COLO668 (cell line): ENCODE measurements around the gene SCGB1D2.

Experiments
- DNase-seq: peaks from one replicate; lab custom pipeline; 2025; ENCODE audit not compliant: unreplicated experiment; lab: John Stamatoyannopoulos, UW

The SCGB1D2 gene

GRCh38 chr11:62256281-62256680 lies 14.2 kb downstream of the SCGB1D2 start:
- no peak for DNase-seq

DNA sequence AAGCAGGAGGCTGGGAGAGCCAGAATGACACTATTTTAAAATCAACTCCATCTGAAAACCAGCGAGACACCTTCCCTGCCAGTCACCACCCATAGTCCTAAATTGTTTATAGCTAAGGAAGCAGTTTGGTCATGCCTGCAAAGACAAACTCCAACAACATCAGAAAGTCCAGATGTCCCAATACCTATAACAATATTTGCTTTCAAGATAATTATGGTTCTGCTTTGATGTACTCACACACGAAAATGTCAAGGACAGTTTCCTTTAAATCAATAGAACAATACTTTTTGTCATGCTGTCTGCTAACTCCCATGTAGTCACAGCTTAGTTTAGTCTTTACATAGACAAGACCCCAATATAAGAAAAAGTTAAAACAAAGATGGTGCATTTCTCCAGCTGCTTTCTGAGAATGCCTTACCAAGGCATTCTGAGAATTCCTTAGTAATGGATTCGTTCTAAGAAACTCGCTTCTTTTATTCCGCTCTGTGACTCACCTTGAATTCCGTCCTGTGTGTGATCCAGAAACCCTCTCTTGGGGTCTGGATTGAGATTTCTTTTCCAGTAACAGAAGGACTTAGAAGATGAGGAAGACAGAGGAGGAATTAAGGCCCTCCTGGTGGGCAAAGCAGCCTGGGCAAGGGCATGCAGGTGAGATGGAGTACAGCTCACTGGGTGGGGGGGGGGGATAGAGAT lies 18.4 kb downstream of the SCGB1D2 start:
- no peak for DNase-seq

- no peak for DNase-seq
These were observed 22.0 kb downstream of the SCGB1D2 start for GRCh38 chr11:62264004-62264403.

- no peak for DNase-seq
These were observed 24.5 kb downstream of the SCGB1D2 start for GRCh38 chr11:62266558-62266957.

DNA sequence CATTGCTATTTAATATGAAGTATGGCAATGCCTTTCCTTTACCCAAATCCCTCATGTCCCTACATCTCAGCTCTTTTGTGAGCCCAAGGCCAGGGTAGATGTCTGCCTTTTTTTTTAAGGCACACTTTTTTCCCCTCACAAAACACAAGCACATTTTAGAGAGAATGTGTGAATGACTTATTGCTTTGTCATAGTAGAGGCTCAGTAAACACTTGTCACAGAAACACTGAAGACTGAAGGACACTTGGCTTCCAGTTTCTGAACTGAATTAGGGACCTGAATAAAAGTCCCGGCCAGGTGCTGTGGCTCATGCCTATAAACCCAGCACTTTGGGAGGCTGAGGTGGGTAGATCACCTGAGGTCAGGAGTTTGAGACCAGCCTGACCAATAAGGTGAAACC lies 25.0 kb downstream of the SCGB1D2 start:
- DNase-seq, result no peak

- DNase-seq, result no peak
These were observed 25.5 kb downstream of the SCGB1D2 start for GRCh38 chr11:62267576-62267975.

- no peak for DNase-seq
These were observed 27.7 kb downstream of the SCGB1D2 start, which contains the start of gene SCGB2A2 for GRCh38 chr11:62269654-62270278. Gene SCGB2A2 (plus strand): TSS chr11:62270158. CDS start chr11:62270217, 59 bp downstream.

GRCh38 chr11:62273284-62273683 lies 31.2 kb downstream of the SCGB1D2 start:
- DNase-seq, result no peak

DNA sequence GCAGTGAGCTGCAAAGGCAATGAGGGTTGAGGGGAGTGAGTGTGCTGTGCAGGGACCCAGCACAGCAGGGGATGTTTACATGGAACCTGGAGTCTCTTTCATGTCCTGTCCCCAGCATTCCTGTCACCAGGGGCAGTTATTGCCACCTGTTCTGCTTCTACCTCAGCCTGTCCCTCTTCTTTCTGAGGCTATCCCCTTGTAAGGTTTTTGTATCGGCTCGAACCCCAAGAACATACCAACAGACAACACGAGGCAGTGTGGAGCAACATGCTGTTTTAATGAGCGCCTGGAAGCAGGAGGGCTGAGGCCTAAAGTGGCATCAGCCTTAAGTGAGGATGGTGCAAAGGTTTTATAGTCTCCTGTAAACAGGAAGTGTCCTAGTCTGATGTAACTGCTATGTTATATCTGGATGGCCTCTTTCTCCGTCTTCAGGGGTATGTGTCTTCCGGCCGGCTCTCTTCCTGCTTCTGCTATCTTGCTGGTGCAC lies 31.8 kb downstream of the SCGB1D2 start:
- DNase-seq, result peak; percentile 6

- DNase-seq, result no peak
These were observed 38.4 kb downstream of the SCGB1D2 start for GRCh38 chr11:62280452-62280851.
